CD1c-positive myeloid dendritic cell (primary cell): ENCODE results near the gene DOLPP1.
A peak's percentile ranks its signal among the peaks of the same experiment; 100 is the strongest.

Experiments used
- DNase-seq: peaks from one replicate; pipeline ENCODE4 v3.0.0-alpha.2; 2016; ENCODE audit errors: extremely low spot score

DOLPP1 gene

GRCh38 chr9:129094387-129095169 lies 13.7 kb downstream of the DOLPP1 start:
- DNase-seq = no peak

- no peak for DNase-seq
These were observed 14.3 kb downstream of the DOLPP1 start for GRCh38 chr9:129095170-129095667.

GRCh38 chr9:129095908-129096307 lies 15.0 kb downstream of the DOLPP1 start:
- DNase-seq = no peak

GRCh38 chr9:129097671-129098306 lies 16.9 kb downstream of the DOLPP1 start:
- DNase-seq = no peak

GRCh38 chr9:129098328-129098727 lies 17.4 kb downstream of the DOLPP1 start:
- DNase-seq = no peak

GRCh38 chr9:129100383-129101169 lies 19.7 kb downstream of the DOLPP1 start:
- no peak for DNase-seq

- DNase-seq = no peak
These were observed 20.4 kb downstream of the DOLPP1 start for GRCh38 chr9:129101279-129101678.

- no peak for DNase-seq
These were observed 21.2 kb downstream of the DOLPP1 start for GRCh38 chr9:129102095-129102525.

- peak; percentile 44 for DNase-seq
These were observed 22.1 kb downstream of the DOLPP1 start for GRCh38 chr9:129102791-129103594.

GRCh38 chr9:129103595-129103965 lies 22.7 kb downstream of the DOLPP1 start:
- DNase-seq = no peak

- DNase-seq = no peak
These were observed 23.1 kb downstream of the DOLPP1 start for GRCh38 chr9:129104051-129104450.

GRCh38 chr9:129105857-129106694 lies 25.2 kb downstream of the DOLPP1 start:
- no peak for DNase-seq

GRCh38 chr9:129107651-129108050 lies 26.7 kb downstream of the DOLPP1 start:
- no peak for DNase-seq

- DNase-seq = no peak
These were observed 27.3 kb downstream of the DOLPP1 start for GRCh38 chr9:129108083-129108804.

- DNase-seq = no peak
These were observed 28.1 kb downstream of the DOLPP1 start for GRCh38 chr9:129108805-129109536.

GRCh38 chr9:129109537-129109903 lies 28.6 kb downstream of the DOLPP1 start:
- peak; percentile 27 for DNase-seq

- no peak for DNase-seq
These were observed 29.2 kb downstream of the DOLPP1 start for GRCh38 chr9:129109952-129110739.

- DNase-seq = peak; percentile 97
These were observed 30.0 kb downstream of the DOLPP1 start, which contains the start of the genes CRAT and PTPA for GRCh38 chr9:129110740-129111527. Gene CRAT (minus strand): TSS chr9:129110793. CDS start chr9:129110509, 284 bp downstream. Gene PTPA (plus strand): TSS chr9:129111415. CDS start chr9:129111601, 186 bp downstream.
